Spleen (tissue), 11 donors: ENCODE data around the gene MYB. TPM values are rescaled to one million over a fixed set of nuclear protein-coding genes. Genes with fewer than 3 reads are reported as not detected.

Source experiments
- DNase-seq: peaks from one replicate; pipeline ENCODE4 v3.0.0-alpha.2; 2020
- H3K27ac ChIP-seq, 8 donors: fragments of 200-600 bp; sonication (generic) in 7 of 8; 1 replicate in 4 of 8; 2 replicates in 4 of 8; pipeline versions ENCODE4 v1.5.0 to v1.8.0; 2016 to 2021; ENCODE audit warnings: inconsistent platforms in 4 of 8, mild to moderate bottlenecking in 4 of 8, moderate library complexity in 1 of 8
- H3K27me3 ChIP-seq, 7 donors: fragments of 200-600 bp; sonication (generic) in 6 of 7; replicated peaks in 1 of 7; 1 replicate in 4 of 7; 2 replicates in 3 of 7; pipeline versions ENCODE4 v1.5.0 to v1.8.0; 2016 to 2021; ENCODE audit warnings: inconsistent platforms in 3 of 7, mild to moderate bottlenecking in 1 of 7
- H3K36me3 ChIP-seq, 6 donors: fragments of 200-600 bp; sonication (generic) in 5 of 6; 1 replicate in 4 of 6; 2 replicates in 2 of 6; pipeline versions ENCODE4 v1.5.0 to v1.8.0; 2016 to 2021; ENCODE audit warnings: inconsistent platforms in 2 of 6
- H3K4me1 ChIP-seq, 6 donors: fragments of 200-600 bp; sonication (generic) in 5 of 6; 1 replicate in 3 of 6; 2 replicates in 3 of 6; pipeline versions ENCODE4 v1.5.0 to v1.8.0; 2016 to 2021; ENCODE audit warnings: inconsistent platforms in 3 of 6
- H3K4me3 ChIP-seq, 8 donors: fragments of 200-600 bp; sonication (generic) in 7 of 8; 1 replicate in 4 of 8; 2 replicates in 4 of 8; pipeline versions ENCODE4 v1.5.0 to v1.8.0; 2016 to 2021; ENCODE audit warnings: inconsistent platforms in 4 of 8, mild to moderate bottlenecking in 4 of 8, moderate library complexity in 2 of 8
- H3K9me3 ChIP-seq, 8 donors: fragments of 200-600 bp; sonication (generic) in 7 of 8; 1 replicate in 4 of 8; 2 replicates in 4 of 8; pipeline versions ENCODE4 v1.5.0 to v1.8.0; 2016 to 2021; ENCODE audit warnings: inconsistent platforms in 4 of 8
- CTCF ChIP-seq, 11 experiments: fragments of 200-600 bp in 7 of 11; fragments of 450-650 bp in 4 of 11; sonication (generic) in 4 of 11; IDR thresholded peaks in 8 of 11; conservative IDR thresholded peaks in 3 of 11; 1 replicate in 7 of 11; 2 replicates in 4 of 11; pipeline versions ENCODE4 v1.4.0 to v1.8.0; 2016 to 2021; ENCODE audit warnings: antibody characterized with exemption in 11 of 11, inconsistent platforms in 4 of 11, mild to moderate bottlenecking in 1 of 11
- POLR2A ChIP-seq, 3 donors: fragments of 450-650 bp; IDR thresholded peaks; one replicate each; pipeline ENCODE4 v1.5.1; 2017; ENCODE audit warnings: antibody characterized with exemption in 3 of 3, mild to moderate bottlenecking in 1 of 3
- POLR2AphosphoS5 ChIP-seq, 3 donors: sonication (generic); formaldehyde crosslinking; IDR thresholded peaks; one replicate each; pipeline ENCODE4 v1.5.1; 2017; ENCODE audit warnings: antibody characterized with exemption in 3 of 3
- whole genome bisulfite sequencing, 5 donors: extraction: QIAGEN DNeasy Blood & Tissue Kit in 3 of 5; methylation state at CpG; one replicate each; pipeline versions ENCODE4 v1.1.5 to v1.1.7; 2013 to 2018; 5-methylcytosine and 5-hydroxymethylcytosine counted together
- intact Hi-C: fragments of 100-400 bp; cut with DNase I; formaldehyde crosslinking; loops from one replicate; pipeline ENCODE4 v1.15.0; 2023; ENCODE audit warnings: low total_unique reads
- polyA plus RNA-seq, 3 donors: library from polyadenylated mRNA; stranded (reverse); fragments of 200-250 nt; gene quantifications; one replicate each; pipeline ENCODE4 v1.2.1, GENCODE V29; 2013
- total RNA-seq, 7 donors: library from RNA; depleted of rRNA in 3 of 7; stranded (reverse); fragments of >200 nt in 3 of 7; fragmentation: NEBNext Ultra II Directional in 4 of 7; extraction: Animal tissue kit (Norgen Biotek cat#: 25700) in 4 of 7; gene quantifications; one replicate each; pipeline versions ENCODE4 v1.1.0 to v1.2.1, GENCODE V29; 2016 to 2021
- donor health status: healthy with polysubstance abuse.
- donor health status: DM: no; HTN: no; CAD: no; lungs with moderate emphysema.
- donor health status: DM: no; HTN: no; CAD: no.
- donor health status: Bipolar disorder and iron deficiency.
- donor health status: healthy.
- donor health status: DM: no; HTN: no; CAD: no.
- donor health status: DM: yes; HTN: yes; CAD: no.

The MYB gene
- total and polyA plus RNA-seq, 10 donors, result 0.45 to 6.6 (median 1.9) TPM

DNA sequence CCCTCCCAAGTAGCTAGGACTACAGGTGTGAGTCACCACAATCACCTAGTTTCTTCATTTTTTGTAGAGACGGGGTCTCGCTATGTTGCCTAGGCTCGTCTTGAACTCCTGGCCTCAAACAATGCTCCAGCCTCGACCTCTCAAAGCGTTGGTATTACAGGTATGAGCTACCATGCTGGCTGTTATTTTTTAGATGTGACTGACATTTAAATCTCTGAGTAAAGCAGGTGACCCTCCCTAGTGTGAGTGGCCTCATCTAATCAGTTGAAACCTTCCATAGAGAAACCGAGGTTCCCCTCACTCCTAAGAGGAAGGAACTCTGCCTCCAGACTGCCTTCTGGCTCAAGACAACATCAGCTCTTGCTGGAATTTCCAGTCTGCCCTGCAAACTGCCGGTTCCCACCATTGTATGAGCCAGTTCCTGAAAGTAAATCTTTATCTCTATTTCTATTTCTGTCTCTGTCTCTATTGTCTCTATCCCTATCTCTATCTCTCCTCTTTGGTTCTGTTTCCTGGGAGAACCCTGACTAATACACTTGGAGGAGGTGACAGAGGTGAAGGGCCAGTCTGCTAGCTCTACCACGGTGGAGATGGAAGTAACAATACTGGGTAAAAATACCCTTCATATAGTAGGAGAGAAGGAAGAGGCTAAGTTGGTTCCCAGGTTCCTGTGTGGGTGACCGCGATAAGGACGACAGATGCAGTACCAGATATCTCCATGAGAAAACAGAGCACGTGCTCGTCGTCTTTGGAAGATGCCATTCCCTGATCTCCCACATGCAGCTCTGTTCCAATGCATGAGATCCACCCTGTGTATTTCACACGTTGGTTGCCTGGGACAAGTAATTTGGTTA is 81.0 kb downstream of the MYB start:
- 61 to 80% (median 67%) methylated on average over 15 of the region's 15 CpGs for WGBS, 5 donors
- no peak overlapping the region for H3K4me3 ChIP-seq

GRCh38 chr6:135265278-135265677 is 84.2 kb downstream of the MYB start:
- Histone ChIP-seq H3K9me3 (no peaks in the 10 kb centered on the region), H3K36me3 (no peaks in the 10 kb centered on the region), H3K27me3 (no peaks in the 10 kb centered on the region), H3K4me3 (no peak overlapping the region), H3K4me1 (no peaks in the 10 kb centered on the region), H3K27ac (no peak overlapping the region)
- TF ChIP-seq POLR2A (IDR thresholded peaks at IDR 0.05), result no peak
- no peak for TF ChIP-seq POLR2AphosphoS5 (IDR thresholded peaks at IDR 0.05)
- TF ChIP-seq CTCF (IDR thresholded peaks at IDR 0.05 in 8 of 11, conservative IDR thresholded peaks at IDR 0.05 in 3 of 11), result no peak
- intact Hi-C loops, result no loop called here
- WGBS, 5 donors, result 74 to 84% (median 79%) methylated on average over 3 of the region's 3 CpGs
- no peak for DNase-seq

More for the DNA sequence above, 81.0 kb downstream of the MYB start:
- Histone ChIP-seq H3K4me1 (no peaks in the 10 kb centered on the region), H3K27me3 (no peaks in the 10 kb centered on the region), H3K9me3 (no peaks in the 10 kb centered on the region), H3K36me3 (no peaks in the 10 kb centered on the region), H3K27ac (no peak overlapping the region)
- TF ChIP-seq CTCF (IDR thresholded peaks at IDR 0.05 in 8 of 11, conservative IDR thresholded peaks at IDR 0.05 in 3 of 11) (no peak), POLR2A (IDR thresholded peaks at IDR 0.05) (no peak)
- no peak for DNase-seq
- intact Hi-C loops, result no loop called here

GRCh38 chr6:135266675-135267074 is 85.6 kb downstream of the MYB start:
- H3K36me3 ChIP-seq, result no peaks in the 10 kb centered on the region
- DNase-seq, result no peak
- intact Hi-C loops, result no loop called here

DNA sequence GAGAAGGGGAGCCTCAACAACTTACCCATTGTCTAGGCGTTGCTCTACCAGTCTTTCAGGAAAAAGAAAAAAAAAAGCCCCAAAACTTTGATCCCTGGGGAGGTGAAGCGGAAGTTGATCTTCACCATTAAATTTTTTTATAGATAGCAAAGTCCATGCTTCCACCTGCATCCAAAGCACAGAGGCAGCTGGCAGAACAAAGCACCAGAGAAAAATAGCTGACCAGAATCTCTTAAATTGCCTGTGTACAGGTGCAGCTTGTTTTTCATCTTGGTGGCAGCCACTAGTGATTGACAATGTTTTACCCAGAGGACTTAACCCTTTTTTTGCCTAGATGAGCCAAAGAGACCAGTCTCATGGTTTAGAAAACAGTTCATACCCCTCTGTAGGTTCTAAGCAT is 86.0 kb downstream of the MYB start:
- H3K9me3 ChIP-seq, result no peaks in the 10 kb centered on the region
- no peak for DNase-seq
- TF ChIP-seq POLR2AphosphoS5 (IDR thresholded peaks at IDR 0.05), result no peak
- TF ChIP-seq CTCF (IDR thresholded peaks at IDR 0.05 in 8 of 11, conservative IDR thresholded peaks at IDR 0.05 in 3 of 11), result no peak
- TF ChIP-seq POLR2A (IDR thresholded peaks at IDR 0.05), result no peak
- H3K4me1 ChIP-seq, result peaks cover 0 to 10% (median 0%) of the 10 kb centered on the region in 6 donors
- no peak overlapping the region for H3K27ac ChIP-seq
- 52 to 72% (median 61%) methylated on average over 2 of the region's 2 CpGs for WGBS, 5 donors
- no peaks in the 10 kb centered on the region for H3K27me3 ChIP-seq
- no peak overlapping the region for H3K4me3 ChIP-seq
- H3K36me3 ChIP-seq, result no peaks in the 10 kb centered on the region
- intact Hi-C loops, result no loop called here

More at GRCh38 chr6:135266675-135267074, 85.6 kb downstream of the MYB start:
- peaks cover 0 to 10% (median 0%) of the 10 kb centered on the region in 6 donors for H3K4me1 ChIP-seq
- no peaks in the 10 kb centered on the region for H3K9me3 ChIP-seq
- H3K4me3 ChIP-seq, result no peak overlapping the region
- H3K27me3 ChIP-seq, result no peaks in the 10 kb centered on the region
- H3K27ac ChIP-seq, result no peak overlapping the region
- no peak for TF ChIP-seq POLR2AphosphoS5 (IDR thresholded peaks at IDR 0.05)
- 61 to 80% (median 77%) methylated on average over 8 of the region's 8 CpGs for WGBS, 5 donors
